ENCODE measurements around the gene ATP6V1A. TPM values are rescaled to one million over a fixed set of nuclear protein-coding genes. Genes with fewer than 3 reads are reported as not detected.
A peak's percentile ranks its signal among the peaks of the same experiment; 100 is the strongest.

ATP6V1A gene
- total RNA-seq, 1 donor from 2014 or later: 123 TPM

- no peaks in the 10 kb centered on the region for H3K36me3 Mint-ChIP-seq (ENCODE audit: low read depth, unreplicated experiment)
- no peak overlapping the region for H3K4me3 Mint-ChIP-seq (ENCODE audit: unreplicated experiment)
- FAIRE-seq: no peak
Measured at GRCh38 chr3:113831103-113831355, 84.2 kb downstream of the ATP6V1A start.

GRCh38 chr3:113832477-113833164, 85.8 kb downstream of the ATP6V1A start:
- Histone ChIP-seq H3K79me2 (ENCODE audit: insufficient read depth, low read length) (no peaks in the 10 kb centered on the region), H3K9ac (ENCODE audit: low read length) (no peak overlapping the region), H2AFZ (ENCODE audit: low read depth, low read length) (no peak overlapping the region), H3K4me3 (ENCODE audit: insufficient read depth, low read depth, low read length) (no peak overlapping the region), H3K27me3 (ENCODE audit: insufficient read depth, low read length) (no peaks in the 10 kb centered on the region), H4K20me1 (ENCODE audit: insufficient read depth, low read length) (no peaks in the 10 kb centered on the region), H3K27ac (ENCODE audit: low read depth, low read length) (no peak overlapping the region), H3K4me2 (ENCODE audit: low read length) (no peak overlapping the region), H3K9me3 (ENCODE audit: insufficient read depth, low read depth, low read length) (no peaks in the 10 kb centered on the region), H3K4me1 (ENCODE audit: insufficient read depth, low read length) (peaks cover 10% of the 10 kb centered on the region), H3K36me3 (ENCODE audit: insufficient read depth, low read length) (no peaks in the 10 kb centered on the region)
- Mint-ChIP-seq H3K4me3 (ENCODE audit: unreplicated experiment) (no peak overlapping the region), H3K36me3 (ENCODE audit: low read depth, unreplicated experiment) (no peaks in the 10 kb centered on the region), H3K27ac (ENCODE audit: unreplicated experiment) (peak overlapping the region; percentile 35), H3K27me3 (ENCODE audit: low read depth, unreplicated experiment) (peaks cover 5% of the 10 kb centered on the region), H3K9me3 (ENCODE audit: unreplicated experiment) (no peaks in the 10 kb centered on the region), H3K4me1 (ENCODE audit: low read depth, unreplicated experiment) (peaks cover 10% of the 10 kb centered on the region)
- no peak for TF ChIP-seq CTCF (IDR thresholded peaks at IDR 0.05; ENCODE audit: insufficient read depth, low read depth, low read length)
- FAIRE-seq (no peak), DNase-seq (ENCODE audit: low read depth) (peak; percentile 19)

More at GRCh38 chr3:113831103-113831355, 84.2 kb downstream of the ATP6V1A start:
- no peaks in the 10 kb centered on the region for H3K9me3 Mint-ChIP-seq (ENCODE audit: unreplicated experiment)
- Histone ChIP-seq H3K4me3 (ENCODE audit: insufficient read depth, low read depth, low read length) (no peak overlapping the region), H3K9me3 (ENCODE audit: insufficient read depth, low read depth, low read length) (no peaks in the 10 kb centered on the region), H3K9ac (ENCODE audit: low read length) (no peak overlapping the region), H3K27ac (ENCODE audit: low read depth, low read length) (no peak overlapping the region), H3K4me1 (ENCODE audit: insufficient read depth, low read length) (peaks cover 10% of the 10 kb centered on the region), H3K36me3 (ENCODE audit: insufficient read depth, low read length) (no peaks in the 10 kb centered on the region), H3K79me2 (ENCODE audit: insufficient read depth, low read length) (no peaks in the 10 kb centered on the region), H3K4me2 (ENCODE audit: low read length) (peak overlapping the region; percentile 55), H2AFZ (ENCODE audit: low read depth, low read length) (no peak overlapping the region), H4K20me1 (ENCODE audit: insufficient read depth, low read length) (no peaks in the 10 kb centered on the region), H3K27me3 (ENCODE audit: insufficient read depth, low read length) (no peaks in the 10 kb centered on the region)
- no peak for DNase-seq (ENCODE audit: low read depth)
- H3K27ac Mint-ChIP-seq (ENCODE audit: unreplicated experiment): peak overlapping the region; percentile 8
- peaks cover 10% of the 10 kb centered on the region for H3K4me1 Mint-ChIP-seq (ENCODE audit: low read depth, unreplicated experiment)
- TF ChIP-seq EZH2 (IDR thresholded peaks at IDR 0.05; ENCODE audit: insufficient read depth, low read length): no peak
- H3K27me3 Mint-ChIP-seq (ENCODE audit: low read depth, unreplicated experiment): peaks cover 5% of the 10 kb centered on the region

- no peaks in the 10 kb centered on the region for H3K79me2 ChIP-seq (ENCODE audit: insufficient read depth, low read length)
- Mint-ChIP-seq H3K36me3 (ENCODE audit: low read depth, unreplicated experiment) (no peaks in the 10 kb centered on the region), H3K9me3 (ENCODE audit: unreplicated experiment) (no peaks in the 10 kb centered on the region), H3K27ac (ENCODE audit: unreplicated experiment) (no peak overlapping the region), H3K4me1 (ENCODE audit: low read depth, unreplicated experiment) (peaks cover 10% of the 10 kb centered on the region), H3K27me3 (ENCODE audit: low read depth, unreplicated experiment) (no peaks in the 10 kb centered on the region), H3K4me3 (ENCODE audit: unreplicated experiment) (no peak overlapping the region)
- no peak overlapping the region for H3K4me2 ChIP-seq (ENCODE audit: low read length)
- H3K4me1 ChIP-seq (ENCODE audit: insufficient read depth, low read length): peaks cover 9% of the 10 kb centered on the region
- TF ChIP-seq EZH2 (IDR thresholded peaks at IDR 0.05; ENCODE audit: insufficient read depth, low read length) (no peak), CTCF (IDR thresholded peaks at IDR 0.05; ENCODE audit: insufficient read depth, low read depth, low read length) (no peak)
- FAIRE-seq (peak; percentile 45), DNase-seq (ENCODE audit: low read depth) (peak; percentile 34)
- no peak overlapping the region for H3K27ac ChIP-seq (ENCODE audit: low read depth, low read length)
- no peak overlapping the region for H3K9ac ChIP-seq (ENCODE audit: low read length)
- H3K4me3 ChIP-seq (ENCODE audit: insufficient read depth, low read depth, low read length): no peak overlapping the region
- no peaks in the 10 kb centered on the region for H3K9me3 ChIP-seq (ENCODE audit: insufficient read depth, low read depth, low read length)
- no peak overlapping the region for H2AFZ ChIP-seq (ENCODE audit: low read depth, low read length)
- H4K20me1 ChIP-seq (ENCODE audit: insufficient read depth, low read length): no peaks in the 10 kb centered on the region
- no peaks in the 10 kb centered on the region for H3K36me3 ChIP-seq (ENCODE audit: insufficient read depth, low read length)
- H3K27me3 ChIP-seq (ENCODE audit: insufficient read depth, low read length): no peaks in the 10 kb centered on the region
Measured at GRCh38 chr3:113834983-113835382, 88.1 kb downstream of the ATP6V1A start.

Data from astrocyte (in vitro differentiated cells and primary cell).